Measurements from ENCODE around the gene EPB41L1.

- TF ChIP-seq CTCF (conservative IDR thresholded peaks at IDR 0.05) = no peak
- no peak for TF ChIP-seq ZFX (IDR thresholded peaks at IDR 0.05)
These were observed 80.3 kb downstream of the EPB41L1 start for GRCh38 chr20:36234771-36235320.
